ENCODE results near the gene RNF123.
A peak's percentile ranks its signal among the peaks of the same experiment; 100 is the strongest.
"Not testable (repeated sequence)": the region's sequence is repeated elsewhere in the genome, so short reads cannot be mapped to it uniquely, and the experiment has no call there.

The RNF123 gene

DNA sequence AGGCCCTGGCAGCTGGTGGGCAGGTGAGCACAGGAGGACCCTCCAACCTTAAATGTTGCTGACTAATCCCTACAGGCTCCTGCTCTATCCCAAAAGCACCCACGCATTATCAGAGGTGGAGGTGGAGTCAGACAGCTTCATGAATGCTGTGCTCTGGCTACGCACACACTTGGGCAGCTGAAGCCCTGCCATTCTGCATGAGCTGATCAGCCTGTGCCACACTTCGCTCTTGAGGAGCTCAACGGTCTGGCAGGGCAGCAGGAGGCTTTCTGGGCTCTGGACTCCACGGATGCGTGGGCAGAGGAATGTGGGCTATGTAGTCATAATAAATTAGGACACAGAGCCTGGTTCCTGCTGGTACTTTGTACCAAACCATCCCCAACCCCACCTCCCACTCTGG, 6.2 kb upstream of the RNF123 start:
- no peak for DNase-seq

DNA sequence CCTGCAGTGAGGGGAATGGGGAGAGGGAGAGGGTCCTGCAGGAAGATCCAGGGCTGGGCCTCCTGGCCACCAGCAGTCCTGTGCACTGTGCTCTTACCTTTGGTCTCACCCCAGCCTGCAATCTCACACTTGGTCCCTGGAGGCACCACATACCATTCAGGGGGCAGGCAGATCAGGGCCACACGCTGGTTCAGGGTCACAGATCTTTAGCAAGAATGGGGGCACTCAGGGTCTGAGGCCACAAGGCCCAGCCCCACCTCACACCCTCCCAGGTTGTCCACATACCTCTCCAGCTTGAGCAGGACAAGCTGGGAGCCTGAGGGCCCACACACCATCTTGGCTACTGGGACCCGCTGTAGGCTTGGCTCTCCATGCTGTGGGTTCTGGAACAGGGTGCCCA, 4.9 kb upstream of the RNF123 start:
- DNase-seq = not testable (repeated sequence)

DNA sequence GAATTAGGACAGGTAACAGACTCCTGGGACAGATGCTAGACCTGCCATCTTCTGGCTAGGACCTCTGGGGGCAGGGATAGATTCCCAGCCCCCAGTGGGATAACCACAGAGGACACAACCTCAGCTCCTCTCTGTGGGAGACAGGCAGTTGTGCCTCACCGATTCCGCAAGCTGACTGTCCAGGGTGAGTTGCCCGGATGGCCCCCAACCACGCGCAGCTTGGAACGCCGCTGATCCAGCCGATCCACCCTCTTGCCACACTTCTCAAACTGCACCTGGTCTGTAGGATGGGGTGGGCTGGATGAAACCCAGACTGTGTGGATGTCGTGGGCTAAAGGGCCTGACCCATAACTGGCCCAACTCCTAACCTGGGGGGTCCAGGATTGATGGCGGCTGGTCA, 4.3 kb upstream of the RNF123 start:
- not testable (repeated sequence) for DNase-seq

DNA sequence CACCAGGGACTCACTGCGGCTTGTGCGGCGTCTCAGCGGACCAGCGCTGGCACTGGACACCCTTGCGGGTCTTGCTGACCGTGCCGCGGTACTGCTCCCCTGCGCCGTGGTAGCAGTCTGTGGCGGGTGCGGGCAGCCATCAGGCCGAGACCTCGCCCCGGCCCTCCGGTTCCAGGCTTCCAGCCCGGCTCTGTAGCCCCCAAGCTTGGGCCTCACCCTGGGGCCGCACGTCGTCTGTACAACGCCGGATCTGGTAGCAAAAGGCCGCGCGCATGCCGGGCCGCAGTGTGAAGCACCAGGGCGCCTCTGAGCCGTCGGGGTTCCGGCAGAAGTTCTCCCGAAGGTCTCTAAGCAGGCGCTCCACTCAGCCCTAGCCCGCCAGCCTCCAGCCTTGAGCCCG, 3.5 kb upstream of the RNF123 start:
- not testable (repeated sequence) for DNase-seq

DNA sequence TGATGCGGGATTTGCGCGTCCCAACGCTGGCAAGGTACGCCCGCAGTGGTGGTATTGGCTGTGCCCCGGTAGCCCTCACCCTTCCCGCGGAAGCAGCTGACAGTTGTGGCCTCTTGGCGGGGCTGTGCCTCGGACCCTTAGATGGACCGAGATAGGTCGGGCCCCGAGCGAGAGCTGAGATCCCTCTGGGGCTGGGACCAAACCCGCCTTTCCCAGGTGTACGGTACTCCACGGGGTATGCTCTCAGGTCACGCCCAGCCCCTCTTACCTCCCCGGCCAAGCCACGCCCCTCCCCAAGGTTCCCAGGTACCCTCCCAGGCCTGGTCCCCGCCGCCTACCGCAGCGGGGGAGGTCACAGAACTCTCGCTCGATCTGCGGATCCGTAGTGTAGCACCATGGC, 3.0 kb upstream of the RNF123 start:
- not testable (repeated sequence) for DNase-seq

DNA sequence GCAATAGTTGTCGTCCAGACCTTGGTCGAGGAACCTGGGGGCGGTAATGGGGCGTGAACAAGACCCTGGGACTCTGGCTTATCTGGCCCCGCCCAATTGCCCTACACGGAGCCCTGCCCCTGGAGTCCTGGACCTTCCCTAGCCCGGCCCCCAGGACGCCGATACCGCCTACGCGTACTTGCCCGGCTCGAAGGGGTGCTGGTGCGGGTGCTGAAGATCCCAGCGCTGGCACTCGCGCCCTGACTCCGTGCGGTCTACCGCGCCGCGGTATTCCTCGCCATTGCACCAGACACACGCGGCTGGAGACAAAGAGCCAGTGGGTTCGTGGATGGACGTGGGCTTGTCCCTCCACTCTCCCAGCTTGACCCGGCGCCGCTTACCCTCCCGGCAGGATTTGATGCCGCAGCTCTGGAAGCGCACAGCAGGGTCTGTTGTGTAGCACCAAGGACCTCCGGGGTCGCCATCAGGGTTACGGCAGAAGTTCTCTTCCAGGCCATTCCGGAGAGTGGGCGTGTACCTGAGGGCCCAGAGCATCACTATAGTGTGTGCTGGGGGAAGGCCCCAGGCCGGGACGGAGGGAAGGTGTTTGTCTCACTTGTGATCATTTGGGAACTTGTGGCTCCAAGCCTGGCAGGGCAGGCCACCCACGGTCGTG, 2.5 kb upstream of the RNF123 start:
- peak; percentile 66 for DNase-seq

DNA sequence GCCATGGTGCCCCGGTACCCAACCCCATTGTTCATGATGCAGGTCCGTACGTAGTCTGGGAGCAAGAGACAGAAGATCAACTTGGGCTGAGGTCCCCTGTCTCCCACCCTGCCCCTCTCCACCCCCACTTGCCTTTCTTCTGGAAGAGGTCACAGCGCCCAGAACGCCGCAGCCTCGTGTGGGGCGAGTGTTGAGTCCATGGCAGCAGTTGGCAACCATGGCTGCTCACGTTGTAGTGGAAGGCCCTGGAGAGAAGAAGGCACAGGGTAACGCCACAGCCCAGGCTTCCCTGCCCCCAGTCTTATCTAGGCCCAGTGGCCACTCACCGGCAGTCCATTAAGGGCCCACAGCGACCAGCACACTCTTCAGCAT, 1.9 kb upstream of the RNF123 start:
- DNase-seq = not testable (repeated sequence)

DNA sequence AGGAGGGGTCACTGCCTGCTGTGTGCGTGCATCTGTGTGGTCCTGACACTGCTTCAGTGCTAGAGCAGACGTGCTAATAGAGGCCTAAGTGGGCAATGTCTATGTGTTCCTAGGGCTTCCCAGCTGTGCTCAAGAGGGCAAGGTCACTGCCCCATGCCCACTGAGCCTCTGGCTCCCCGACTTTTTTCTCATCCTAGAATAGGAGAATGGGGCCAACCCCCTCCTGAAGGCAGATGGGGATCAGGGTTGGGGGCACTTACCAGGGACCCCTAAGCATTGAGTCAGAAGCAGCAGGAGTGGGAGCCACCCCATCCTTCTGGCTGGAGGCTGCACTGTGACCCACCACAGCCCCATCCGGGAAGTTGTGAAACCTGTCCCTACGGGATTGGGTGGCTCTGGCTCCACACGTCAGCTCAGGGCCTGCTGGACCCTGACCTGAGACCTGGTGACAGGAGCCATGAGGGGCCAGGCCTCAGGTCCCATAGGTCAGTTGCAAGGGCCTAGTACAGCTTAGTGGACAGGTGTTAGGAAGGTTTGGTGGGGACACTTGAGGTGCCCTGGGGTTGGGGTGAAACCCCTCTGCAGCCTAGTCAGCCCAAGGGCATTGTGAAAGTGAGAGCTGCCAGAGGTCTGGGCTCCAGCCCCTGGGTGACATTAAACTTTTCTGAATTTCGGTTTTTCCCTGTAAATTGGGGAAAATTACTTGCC, 865 bp upstream of the RNF123 start:
- not testable (repeated sequence) for DNase-seq

DNA sequence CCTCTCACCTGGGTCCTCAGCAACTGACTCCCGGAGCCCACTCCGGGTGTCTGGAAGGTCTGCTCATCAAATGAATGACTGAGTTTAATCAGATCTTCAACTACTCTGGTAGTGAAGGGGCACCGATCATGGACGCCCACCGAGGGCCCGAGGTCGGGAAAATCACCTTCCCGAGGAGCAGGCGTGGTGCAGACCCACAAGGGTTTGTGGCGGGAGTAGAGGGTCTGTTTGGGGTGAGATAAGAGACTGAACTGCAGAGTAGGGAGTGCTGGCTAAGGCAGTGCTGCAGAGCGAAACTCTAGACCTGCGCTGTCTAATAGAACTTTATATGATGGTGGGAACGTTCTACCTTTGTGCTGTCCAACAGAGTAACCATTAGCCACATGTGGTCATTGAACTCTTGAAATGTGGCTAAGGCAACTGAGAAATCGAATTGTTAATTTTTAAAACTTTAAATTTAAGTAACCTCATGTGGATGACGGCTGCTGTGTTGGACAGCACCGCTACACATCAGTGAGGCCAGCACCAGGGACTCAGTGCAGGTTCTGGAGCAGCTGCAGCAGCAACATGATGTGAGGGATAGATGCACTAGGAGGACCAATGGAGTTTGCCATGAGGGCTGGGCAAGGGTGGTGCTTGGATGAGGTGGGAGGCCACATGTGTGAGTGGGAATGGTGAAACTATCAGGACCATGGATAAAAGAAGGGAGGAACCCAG, 709 bp downstream of the RNF123 start:
- DNase-seq = not testable (repeated sequence)

DNA sequence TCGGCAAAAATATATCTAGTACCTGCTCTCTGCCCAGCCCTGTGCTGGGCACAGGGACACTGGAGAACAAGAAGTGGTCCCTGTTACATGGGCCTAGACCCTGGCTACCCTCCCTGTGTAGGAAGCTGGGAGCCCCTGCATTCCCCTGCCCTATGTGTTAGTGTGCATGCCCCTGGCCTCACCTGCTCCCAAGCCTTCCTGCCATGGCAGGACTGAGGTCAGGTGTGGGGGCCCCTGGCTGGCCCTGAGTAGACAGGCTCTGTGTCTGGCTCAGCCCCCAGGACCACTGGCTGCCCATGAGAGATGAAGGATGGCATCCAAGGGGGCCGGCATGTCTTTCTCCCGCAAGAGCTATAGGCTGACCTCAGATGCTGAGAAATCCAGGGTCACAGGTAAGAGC, 1.5 kb downstream of the RNF123 start:
- DNase-seq = not testable (repeated sequence)

DNA sequence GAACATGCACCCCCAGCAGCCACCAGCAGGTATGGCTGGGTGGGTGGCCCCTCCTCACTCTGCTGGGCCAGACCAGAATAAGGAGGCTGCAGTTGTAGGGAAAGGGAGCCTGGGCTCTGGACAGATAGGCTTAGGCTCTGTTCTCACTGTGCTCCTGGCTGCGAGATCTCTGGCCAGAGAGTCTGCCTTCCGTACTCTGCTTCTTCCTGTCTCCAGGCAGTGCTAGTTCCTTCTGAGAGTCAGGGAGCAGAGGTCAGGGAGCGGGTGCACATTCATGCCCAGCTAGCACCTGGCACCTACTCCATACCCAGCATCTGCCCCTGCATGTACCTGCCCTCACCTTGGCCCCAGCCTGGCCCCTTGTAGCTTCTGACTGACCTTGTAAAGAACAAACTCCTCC, 2.1 kb downstream of the RNF123 start:
- not testable (repeated sequence) for DNase-seq

DNA sequence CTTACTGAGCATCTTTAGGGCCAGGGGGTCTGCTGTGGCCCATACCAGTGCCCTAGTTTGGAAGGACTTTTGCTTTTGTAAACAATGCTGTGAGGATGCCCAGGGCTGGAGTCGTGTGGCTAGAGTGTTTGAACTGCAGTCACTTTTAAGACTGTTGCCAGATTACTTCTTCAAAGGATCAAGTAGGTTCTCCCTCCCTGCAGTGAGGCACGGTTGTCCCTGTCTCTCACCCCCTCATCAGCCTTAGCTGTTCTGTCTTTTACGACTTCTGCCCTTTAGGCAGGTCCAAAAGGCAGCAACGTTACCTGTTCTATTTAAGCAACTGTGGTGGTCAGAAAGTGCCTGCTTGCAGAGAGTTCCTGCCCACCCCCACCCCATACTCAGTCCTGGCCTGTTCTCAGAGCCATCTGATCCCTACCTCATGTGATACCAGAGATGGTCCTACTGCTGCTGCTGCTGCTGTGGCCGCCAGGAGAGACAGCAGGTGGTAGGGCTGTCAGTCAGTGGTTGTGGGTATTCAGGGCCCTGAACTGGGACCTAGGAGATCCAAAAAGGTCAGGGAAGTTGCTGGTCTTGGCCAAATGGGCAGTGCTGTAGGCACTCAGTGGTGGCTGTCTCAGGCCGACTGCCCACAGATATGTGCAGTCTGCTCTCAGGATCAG, 5.2 kb downstream of the RNF123 start:
- DNase-seq = not testable (repeated sequence)

DNA sequence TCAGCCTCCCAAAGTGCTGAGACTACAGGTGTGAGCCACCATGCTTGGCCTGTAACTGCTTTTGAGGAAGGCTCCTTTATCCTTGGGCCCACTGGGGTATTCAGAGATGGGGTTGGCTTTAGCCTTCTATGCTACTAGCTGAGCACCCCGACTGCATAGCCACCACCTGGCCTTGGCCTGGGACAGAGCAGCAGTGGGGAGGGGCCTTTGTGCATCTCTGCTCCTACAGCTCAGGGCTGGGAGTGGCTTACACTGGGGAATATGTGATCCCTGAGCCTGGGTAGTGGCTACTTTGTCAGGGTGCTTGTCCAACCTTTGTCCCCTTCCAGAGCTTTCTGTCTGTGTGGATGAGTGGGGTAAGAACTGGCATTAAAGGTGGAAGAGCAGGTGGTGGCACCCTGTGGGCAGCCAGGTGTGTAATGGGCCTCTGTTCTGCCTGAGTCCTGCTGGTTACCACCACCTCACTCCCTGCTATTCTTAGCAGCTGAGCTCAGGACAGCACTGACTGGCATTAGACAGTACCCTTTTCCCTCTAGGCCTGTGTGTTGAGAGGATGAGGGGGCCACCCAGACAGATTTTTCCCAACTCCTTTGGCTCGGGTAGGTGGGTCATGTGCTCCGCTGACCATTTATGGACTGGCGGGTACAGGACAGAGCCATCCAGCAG, 6.1 kb downstream of the RNF123 start:
- not testable (repeated sequence) for DNase-seq

DNA sequence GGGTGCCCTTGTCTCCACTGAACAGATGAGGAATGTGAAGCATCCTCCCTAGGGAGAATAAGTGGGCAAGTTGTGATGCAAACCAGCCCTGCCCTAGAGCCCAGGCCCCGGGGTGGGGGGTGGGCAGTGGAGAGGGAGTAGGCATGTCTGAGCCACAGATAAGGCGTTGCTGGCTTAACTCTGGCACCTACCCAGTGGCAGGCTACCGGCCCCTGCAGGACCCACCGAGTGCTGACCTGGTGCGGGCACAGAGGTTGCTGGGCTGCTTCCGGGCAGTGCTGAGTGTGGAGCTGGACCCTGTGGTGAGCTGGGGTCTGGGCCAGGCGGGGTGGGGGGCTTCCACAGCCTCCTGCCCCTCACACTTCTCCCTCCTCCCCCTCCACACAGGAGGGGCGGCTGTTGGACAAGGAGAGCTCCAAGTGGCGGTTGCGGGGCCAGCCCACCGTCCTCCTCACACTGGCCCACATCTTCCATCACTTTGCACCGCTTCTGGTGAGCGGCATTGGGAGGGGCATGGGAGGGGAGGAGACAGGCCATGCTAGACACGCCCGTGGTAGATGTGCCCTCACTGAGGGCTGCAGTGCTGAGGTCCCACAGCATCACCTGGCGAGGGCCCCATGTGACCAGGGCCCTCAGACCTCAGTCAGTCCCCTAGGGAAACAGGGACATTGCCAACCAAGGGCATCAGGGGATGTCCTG, 10.1 kb downstream of the RNF123 start:
- DNase-seq = peak; percentile 30

DNA sequence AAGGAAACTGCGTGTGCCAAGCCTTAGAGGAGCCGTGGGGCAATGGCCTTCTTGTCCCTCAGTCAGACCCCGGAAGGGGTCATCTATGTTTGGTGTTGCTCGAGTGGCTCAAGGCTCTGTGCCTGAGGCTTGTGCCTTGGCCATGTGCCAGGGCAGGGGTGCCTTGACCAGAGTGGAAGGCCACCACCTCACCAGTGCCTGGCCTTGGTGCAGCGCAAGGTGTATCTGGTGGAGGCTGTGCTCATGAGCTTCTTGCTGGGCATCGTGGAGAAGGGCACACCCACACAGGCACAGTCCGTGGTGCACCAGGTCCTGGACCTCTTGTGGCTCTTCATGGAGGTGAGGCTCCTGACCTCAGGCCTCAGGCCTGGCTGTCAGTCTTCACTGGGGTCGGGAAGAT, 10.7 kb downstream of the RNF123 start:
- no peak for DNase-seq

DNA sequence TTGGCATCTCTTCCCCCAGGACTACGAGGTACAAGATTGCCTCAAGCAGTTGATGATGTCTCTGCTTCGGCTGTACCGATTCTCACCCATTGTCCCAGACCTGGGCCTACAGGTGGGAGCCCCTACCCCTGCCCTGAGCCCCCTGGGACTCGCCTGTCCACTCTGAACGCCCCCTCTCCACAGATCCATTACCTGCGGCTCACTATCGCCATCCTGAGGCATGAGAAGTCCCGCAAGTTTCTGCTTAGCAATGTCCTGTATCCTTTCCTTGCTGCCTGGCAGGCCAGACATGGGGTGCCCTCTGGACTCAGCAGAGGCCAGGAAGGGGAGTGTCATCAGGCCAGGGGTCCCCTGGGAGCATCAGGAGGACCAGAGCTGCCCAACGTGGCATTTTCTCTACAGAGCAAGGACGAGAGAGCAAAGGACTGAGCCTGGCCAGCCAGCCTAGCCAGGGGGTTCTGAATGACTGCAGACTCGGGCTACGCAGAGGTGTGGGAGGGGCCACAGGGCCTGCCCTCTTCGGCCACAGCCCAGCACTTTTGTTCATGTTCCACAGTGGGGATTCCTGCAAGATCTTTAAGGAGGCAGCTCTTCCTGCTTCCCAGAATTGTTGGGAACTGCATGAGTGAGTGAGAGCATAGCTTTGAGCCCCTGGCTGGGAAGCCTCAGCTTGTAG, 11.2 kb downstream of the RNF123 start:
- no peak for DNase-seq

DNA sequence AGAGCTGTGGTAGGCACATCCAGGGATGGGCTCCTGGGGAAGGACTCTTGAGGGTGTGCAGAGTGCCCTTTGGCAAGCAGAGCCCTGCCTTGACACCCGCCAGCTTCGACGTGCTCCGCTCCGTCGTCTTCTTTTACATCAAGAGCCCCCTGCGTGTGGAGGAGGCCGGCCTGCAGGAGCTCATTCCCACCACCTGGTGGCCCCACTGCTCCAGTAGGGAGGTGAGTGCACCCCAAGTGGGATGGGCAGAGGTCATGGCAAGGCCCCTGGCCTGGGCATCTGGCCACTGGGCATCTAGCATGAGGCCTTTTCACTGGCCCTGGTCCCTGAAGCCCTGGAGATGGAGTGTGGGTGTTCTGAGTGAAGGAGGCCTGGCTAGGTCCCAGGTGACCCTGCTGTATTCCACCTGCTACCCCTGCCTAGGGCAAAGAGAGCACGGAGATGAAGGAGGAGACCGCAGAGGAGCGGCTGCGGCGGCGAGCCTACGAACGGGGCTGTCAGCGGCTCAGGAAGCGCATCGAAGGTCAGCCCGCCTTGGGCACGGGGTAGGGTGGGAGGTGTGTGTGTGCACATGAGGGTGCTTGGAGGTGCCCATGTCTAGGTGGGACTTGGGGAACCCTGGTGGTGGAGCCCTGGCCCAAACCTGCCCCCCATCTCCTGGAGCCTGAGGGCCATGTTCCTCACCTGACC, 12.2 kb downstream of the RNF123 start:
- no peak for DNase-seq

DNA sequence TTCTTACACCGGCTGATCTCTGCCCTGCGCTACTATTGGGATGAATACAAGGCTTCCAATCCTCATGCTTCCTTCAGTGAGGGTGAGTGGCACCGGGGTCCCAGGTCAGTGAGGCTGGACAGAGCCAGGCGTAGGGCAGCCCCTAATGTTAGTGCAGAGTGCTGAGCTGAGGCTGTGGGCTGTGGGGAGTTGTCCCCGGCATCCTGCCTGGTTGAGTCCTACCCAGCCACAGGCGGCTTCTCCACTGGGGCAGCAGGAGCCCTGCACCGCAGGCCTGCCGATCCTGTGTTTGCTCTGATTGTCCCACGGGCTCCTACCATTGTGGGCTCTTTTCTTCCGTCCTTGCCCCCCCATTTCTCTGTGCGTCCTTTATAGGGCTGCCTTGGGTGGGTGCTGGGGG, 13.3 kb downstream of the RNF123 start:
- no peak for DNase-seq

DNA sequence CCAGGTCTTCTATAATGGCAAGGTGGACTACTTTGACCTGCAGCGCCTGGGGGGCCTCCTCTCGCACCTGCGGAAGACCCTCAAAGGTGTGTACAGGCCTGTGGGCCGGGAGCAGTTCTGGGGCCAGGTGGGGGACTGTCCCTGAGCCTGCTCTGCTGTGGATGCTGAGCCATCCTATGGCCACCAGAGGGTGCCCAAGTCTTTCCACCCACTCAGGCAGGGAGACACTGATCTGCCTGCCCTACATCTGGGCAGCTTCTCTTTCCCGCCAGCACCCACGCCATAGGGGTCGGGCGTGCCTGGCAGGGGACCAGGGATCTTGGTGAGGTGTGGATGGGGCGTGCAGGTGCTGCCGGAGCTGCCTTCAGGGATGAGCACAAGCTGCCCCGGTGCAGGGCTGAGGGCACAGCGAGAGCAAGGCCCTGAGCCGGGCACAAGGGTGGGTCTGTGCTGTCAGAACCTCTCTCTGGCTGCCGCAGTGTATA, 14.1 kb downstream of the RNF123 start:
- DNase-seq = peak; percentile 70

DNA sequence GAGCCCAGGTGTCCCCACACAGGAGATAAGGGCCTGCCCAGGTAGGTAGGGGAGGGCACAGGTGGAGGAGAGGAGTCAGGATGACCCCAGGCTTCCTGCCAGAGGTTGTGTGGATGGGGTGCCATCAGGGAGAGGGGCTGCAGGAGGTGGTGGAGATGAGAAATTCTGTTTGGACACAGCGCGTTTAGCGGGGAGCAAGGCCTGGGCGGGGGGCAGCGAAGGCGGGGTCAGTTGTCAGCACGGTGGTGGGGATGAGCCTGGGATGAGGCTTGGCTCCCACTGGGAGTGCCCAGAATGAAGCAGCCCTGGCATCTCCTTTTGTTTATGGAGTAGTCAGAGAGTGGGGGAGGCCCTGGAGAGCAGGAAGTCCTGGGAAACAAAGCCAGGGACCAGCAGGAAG, 14.6 kb downstream of the RNF123 start:
- DNase-seq = no peak

DNA sequence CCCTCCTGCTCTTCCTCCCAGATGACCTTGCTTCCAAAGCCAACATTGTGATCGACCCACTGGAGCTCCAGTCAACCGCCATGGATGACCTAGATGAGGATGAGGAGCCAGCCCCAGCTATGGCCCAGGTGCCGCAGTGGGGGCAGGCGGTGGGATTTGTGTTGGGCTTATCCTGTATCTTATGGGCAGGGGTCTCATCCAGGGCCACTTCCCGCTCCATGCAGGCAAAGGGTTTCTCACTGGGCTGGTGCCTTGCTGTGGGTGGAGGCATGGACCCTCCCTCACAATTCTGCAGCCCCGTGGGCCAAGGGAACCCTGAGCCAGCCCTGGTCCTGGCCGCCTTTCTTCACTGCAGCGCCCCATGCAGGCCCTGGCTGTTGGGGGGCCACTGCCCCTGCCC, 15.3 kb downstream of the RNF123 start:
- no peak for DNase-seq

All from EL (cell line).